ENCODE data around the gene ANGPTL4.

Gene ANGPTL4

GRCh38 chr19:8416796-8417195 lies 52.8 kb downstream of the ANGPTL4 start:
- H3K4me1 Mint-ChIP-seq: peaks cover 3 to 9% of the 10 kb centered on the region in 2 donors
- H3K27me3 Mint-ChIP-seq: no peaks in the 10 kb centered on the region
- peaks cover 0 to under 1% of the 10 kb centered on the region in 2 donors for H3K36me3 Mint-ChIP-seq

DNA sequence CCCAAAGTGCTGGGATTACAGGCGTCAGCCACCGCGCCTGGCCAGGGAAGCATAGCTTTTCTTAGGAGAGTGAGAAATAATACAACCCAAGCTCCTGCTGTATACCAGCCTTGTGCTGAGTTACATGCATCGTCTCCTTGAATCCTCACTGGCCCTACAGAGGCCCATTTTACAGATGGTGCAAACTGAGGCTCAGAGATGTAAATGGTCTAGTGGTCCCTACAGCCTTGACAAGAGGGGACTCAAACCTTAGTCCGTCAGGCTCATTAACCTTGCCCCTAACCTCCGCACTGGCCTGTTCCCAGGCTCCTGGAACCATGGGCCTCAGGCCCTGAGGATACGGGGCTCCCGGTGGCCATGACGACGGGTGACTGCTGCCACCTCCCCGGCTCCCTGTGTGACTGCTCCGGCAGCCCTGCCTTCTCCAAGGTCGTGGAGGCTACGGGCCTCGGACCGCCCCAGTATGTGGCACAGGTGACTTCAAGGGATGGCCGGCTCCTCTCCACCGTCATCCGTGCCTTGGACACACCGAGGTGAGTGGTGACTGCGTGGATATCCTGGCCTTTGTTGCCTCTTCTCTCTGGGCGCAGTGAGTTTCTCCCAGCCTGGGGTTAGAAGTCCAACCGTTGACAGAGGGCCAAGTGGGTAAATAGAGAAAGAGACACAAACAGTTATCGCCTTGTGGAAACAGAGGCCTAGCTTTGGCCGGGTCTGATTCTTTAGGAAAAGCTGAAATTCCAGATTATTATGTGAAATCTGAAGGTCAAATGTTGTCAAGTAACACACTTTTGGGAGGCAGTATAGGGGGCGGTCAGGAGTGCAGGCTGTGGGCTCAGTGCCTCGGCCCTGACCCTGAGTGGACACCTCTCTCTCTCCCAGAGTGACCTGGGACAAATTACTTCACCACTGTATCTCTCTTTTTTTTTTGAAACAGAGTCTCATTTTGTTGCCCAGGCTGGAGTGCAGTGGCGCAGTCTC lies 57.8 kb downstream of the ANGPTL4 start:
- Mint-ChIP-seq H3K36me3 (peaks cover 5 to 12% of the 10 kb centered on the region in 2 donors), H3K27me3 (no peaks in the 10 kb centered on the region), H3K27ac (no peak overlapping the region)

More at GRCh38 chr19:8416796-8417195, 52.8 kb downstream of the ANGPTL4 start:
- ATAC-seq (replicated peaks) (no peak), DNase-seq (no peak)
- Mint-ChIP-seq H3K27ac (no peak overlapping the region), H3K9me3 (no peaks in the 10 kb centered on the region), H3K4me3 (no peak overlapping the region)

GRCh38 chr19:8423817-8424223 lies 59.9 kb downstream of the ANGPTL4 start:
- no peak for DNase-seq

More for the DNA sequence above, 57.8 kb downstream of the ANGPTL4 start:
- no peak for DNase-seq
- Mint-ChIP-seq H3K4me3 (no peak overlapping the region), H3K4me1 (no peaks in the 10 kb centered on the region), H3K9me3 (no peaks in the 10 kb centered on the region)
- no peak for ATAC-seq (replicated peaks)

More at GRCh38 chr19:8423817-8424223, 59.9 kb downstream of the ANGPTL4 start:
- Mint-ChIP-seq H3K27me3 (no peaks in the 10 kb centered on the region), H3K36me3 (peaks cover 11 to 19% of the 10 kb centered on the region in 2 donors), H3K4me1 (no peaks in the 10 kb centered on the region), H3K4me3 (no peak overlapping the region), H3K9me3 (no peaks in the 10 kb centered on the region), H3K27ac (no peak overlapping the region)
- ATAC-seq (replicated peaks): no peak
